GM23338 (cell line): ENCODE results near the gene CACNG3. TPM values are rescaled to one million over a fixed set of nuclear protein-coding genes. Genes with fewer than 3 reads are reported as not detected.
A peak's percentile ranks its signal among the peaks of the same experiment; 100 is the strongest.

Source experiments
- ATAC-seq: fragments of 200-7000 bp; cut with Tn5 transposase; 3 replicates; pipeline ENCODE4 v1.9.1; 2020
- DNase-seq: peaks from one replicate; pipeline ENCODE4 v3.0.0-alpha.2; 2015; ENCODE audit warnings: low spot score
- H2AFZ ChIP-seq: fragments of 200-600 bp; sonication (generic); 2 replicates; pipeline ENCODE4 v1.8.0; 2016; ENCODE audit warnings: antibody characterized with exemption, mild to moderate bottlenecking, moderate library complexity
- H3F3A ChIP-seq: fragments of 200-600 bp; sonication (generic); replicated peaks from 2 replicates; pipeline ENCODE4 v1.8.0; 2017; ENCODE audit warnings: antibody characterized with exemption, mixed run types, low read depth
- H3K27ac ChIP-seq: fragments of 200-600 bp; sonication (generic); 2 replicates; pipeline ENCODE4 v1.6.1; 2016; ENCODE audit warnings: low read depth
- H3K27me3 ChIP-seq: fragments of 200-600 bp; sonication (generic); 2 replicates; pipeline ENCODE4 v1.8.0; 2016; ENCODE audit warnings: mild to moderate bottlenecking, mixed run types, moderate library complexity; ENCODE audit not compliant: insufficient read depth
- H3K36me3 ChIP-seq: fragments of 200-600 bp; sonication (generic); 2 replicates; pipeline ENCODE4 v1.8.0; 2016; ENCODE audit warnings: mild to moderate bottlenecking; ENCODE audit not compliant: insufficient read depth
- H3K4me1 ChIP-seq: fragments of 200-600 bp; sonication (generic); 2 replicates; pipeline ENCODE4 v1.8.0; 2016; ENCODE audit warnings: mild to moderate bottlenecking, moderate library complexity; ENCODE audit not compliant: insufficient read depth
- H3K4me2 ChIP-seq: fragments of 200-600 bp; sonication (generic); 2 replicates; pipeline ENCODE4 v1.7.1; 2017; ENCODE audit warnings: mixed run types
- H3K4me3 ChIP-seq: fragments of 200-600 bp; sonication (generic); 2 replicates; pipeline ENCODE4 v1.6.1; 2016; ENCODE audit warnings: mixed run types
- H3K79me2 ChIP-seq: fragments of 200-600 bp; sonication (generic); replicated peaks from 2 replicates; pipeline ENCODE4 v1.8.0; 2017; ENCODE audit warnings: mild to moderate bottlenecking; ENCODE audit not compliant: insufficient read depth
- H3K9me2 ChIP-seq: fragments of 200-600 bp; sonication (generic); 2 replicates; pipeline ENCODE4 v1.8.0; 2017; ENCODE audit not compliant: insufficient read depth
- H4K20me1 ChIP-seq: fragments of 200-600 bp; sonication (generic); replicated peaks from 2 replicates; pipeline ENCODE4 v1.8.0; 2017; ENCODE audit warnings: mild to moderate bottlenecking; ENCODE audit not compliant: insufficient read depth
- H3K27ac Mint-ChIP-seq: 2 replicates; pipeline ENCODE4 v1.8.0; 2020; ENCODE audit warnings: inconsistent platforms, mild to moderate bottlenecking, moderate library complexity, mixed read lengths
- H3K27me3 Mint-ChIP-seq: 3 replicates; pipeline ENCODE4 v1.8.0; 2022; ENCODE audit warnings: low read depth, mild to moderate bottlenecking, moderate library complexity, mixed read lengths, inconsistent platforms; ENCODE audit not compliant: insufficient read depth, poor library complexity
- H3K36me3 Mint-ChIP-seq: 3 replicates; pipeline ENCODE4 v1.8.0; 2021; ENCODE audit warnings: low read depth, mild to moderate bottlenecking, inconsistent platforms, moderate library complexity, mixed read lengths
- H3K4me1 Mint-ChIP-seq: 3 replicates; pipeline ENCODE4 v1.8.0; 2020; ENCODE audit warnings: mild to moderate bottlenecking, inconsistent platforms, mixed read lengths
- H3K4me3 Mint-ChIP-seq: 3 replicates; pipeline ENCODE4 v1.8.0; 2021; ENCODE audit warnings: moderate library complexity, mild to moderate bottlenecking, inconsistent platforms, mixed read lengths
- H3K9me3 Mint-ChIP-seq: 3 replicates; pipeline ENCODE4 v1.8.0; 2020; ENCODE audit warnings: moderate library complexity, mild to moderate bottlenecking, inconsistent platforms, mixed read lengths
- NANOG ChIP-seq: IDR thresholded peaks from 2 replicates; pipeline ENCODE4 v1.6.1; 2016; ENCODE audit warnings: antibody characterized with exemption, borderline replicate concordance
- POLR2AphosphoS5 ChIP-seq: IDR thresholded peaks from 2 replicates; pipeline ENCODE4 v1.6.1; 2016; ENCODE audit warnings: antibody characterized with exemption, low read depth
- STAT1 ChIP-seq: IDR thresholded peaks from one replicate; pipeline ENCODE4 v1.6.1; 2016; ENCODE audit warnings: antibody characterized with exemption; ENCODE audit not compliant: unreplicated experiment
- polyA plus RNA-seq: library from polyadenylated mRNA; unstranded; fragments of >200 nt; fragmentation: Nextera tagmentation; extraction: Ambion mirVana; gene quantifications from 2 replicates; pipeline ENCODE4 v1.2.1, GENCODE V29; 2016
- total RNA-seq: library from RNA; depleted of rRNA; stranded (reverse); fragments of >200 nt; shearing (Covaris generic); gene quantifications from 2 replicates; pipeline ENCODE4 v1.2.3, GENCODE V29; 2014
- TF ChIP-seq, protein P1 (sequence below): fragments of 250-450 bp; sonication (Bioruptor Pico); IDR thresholded peaks from 2 replicates; pipeline ENCODE4 v1.5.0; 2020; ENCODE audit warnings: mild to moderate bottlenecking, moderate library complexity
- TF ChIP-seq, protein P2 (sequence below), 2 experiments: fragments of 200-600 bp in 1 of 2; sonication (generic) in 1 of 2; conservative IDR thresholded peaks; 2 replicates each; pipeline versions ENCODE4 v1.5.1 to v1.6.1; 2016 to 2017; ENCODE audit warnings: antibody characterized with exemption in 2 of 2, low read depth in 2 of 2, mild to moderate bottlenecking in 2 of 2, moderate library complexity in 1 of 2

Gene CACNG3
- total and polyA plus RNA-seq, 2 experiments from 2014 or later: not detected

DNA sequence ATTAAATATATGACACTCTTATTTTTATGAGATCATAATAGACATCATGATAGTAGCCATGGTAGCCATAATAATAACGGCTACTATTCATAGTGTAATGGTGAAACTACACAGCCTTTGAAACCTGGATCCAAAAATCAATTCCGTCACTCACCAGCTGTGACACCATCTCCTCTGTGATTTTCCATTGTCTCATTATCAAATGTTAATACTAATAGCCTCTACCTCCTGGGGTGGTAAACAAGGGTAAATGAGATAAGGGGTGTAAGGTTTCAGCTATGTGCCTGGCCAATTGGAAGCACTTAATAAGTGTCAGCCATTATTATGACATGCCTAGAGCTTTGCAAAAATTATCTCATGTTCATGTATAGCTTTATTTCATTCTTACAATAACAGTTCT lies 88.6 kb downstream of the CACNG3 start (continued):
- TF ChIP-seq, protein P1, sequence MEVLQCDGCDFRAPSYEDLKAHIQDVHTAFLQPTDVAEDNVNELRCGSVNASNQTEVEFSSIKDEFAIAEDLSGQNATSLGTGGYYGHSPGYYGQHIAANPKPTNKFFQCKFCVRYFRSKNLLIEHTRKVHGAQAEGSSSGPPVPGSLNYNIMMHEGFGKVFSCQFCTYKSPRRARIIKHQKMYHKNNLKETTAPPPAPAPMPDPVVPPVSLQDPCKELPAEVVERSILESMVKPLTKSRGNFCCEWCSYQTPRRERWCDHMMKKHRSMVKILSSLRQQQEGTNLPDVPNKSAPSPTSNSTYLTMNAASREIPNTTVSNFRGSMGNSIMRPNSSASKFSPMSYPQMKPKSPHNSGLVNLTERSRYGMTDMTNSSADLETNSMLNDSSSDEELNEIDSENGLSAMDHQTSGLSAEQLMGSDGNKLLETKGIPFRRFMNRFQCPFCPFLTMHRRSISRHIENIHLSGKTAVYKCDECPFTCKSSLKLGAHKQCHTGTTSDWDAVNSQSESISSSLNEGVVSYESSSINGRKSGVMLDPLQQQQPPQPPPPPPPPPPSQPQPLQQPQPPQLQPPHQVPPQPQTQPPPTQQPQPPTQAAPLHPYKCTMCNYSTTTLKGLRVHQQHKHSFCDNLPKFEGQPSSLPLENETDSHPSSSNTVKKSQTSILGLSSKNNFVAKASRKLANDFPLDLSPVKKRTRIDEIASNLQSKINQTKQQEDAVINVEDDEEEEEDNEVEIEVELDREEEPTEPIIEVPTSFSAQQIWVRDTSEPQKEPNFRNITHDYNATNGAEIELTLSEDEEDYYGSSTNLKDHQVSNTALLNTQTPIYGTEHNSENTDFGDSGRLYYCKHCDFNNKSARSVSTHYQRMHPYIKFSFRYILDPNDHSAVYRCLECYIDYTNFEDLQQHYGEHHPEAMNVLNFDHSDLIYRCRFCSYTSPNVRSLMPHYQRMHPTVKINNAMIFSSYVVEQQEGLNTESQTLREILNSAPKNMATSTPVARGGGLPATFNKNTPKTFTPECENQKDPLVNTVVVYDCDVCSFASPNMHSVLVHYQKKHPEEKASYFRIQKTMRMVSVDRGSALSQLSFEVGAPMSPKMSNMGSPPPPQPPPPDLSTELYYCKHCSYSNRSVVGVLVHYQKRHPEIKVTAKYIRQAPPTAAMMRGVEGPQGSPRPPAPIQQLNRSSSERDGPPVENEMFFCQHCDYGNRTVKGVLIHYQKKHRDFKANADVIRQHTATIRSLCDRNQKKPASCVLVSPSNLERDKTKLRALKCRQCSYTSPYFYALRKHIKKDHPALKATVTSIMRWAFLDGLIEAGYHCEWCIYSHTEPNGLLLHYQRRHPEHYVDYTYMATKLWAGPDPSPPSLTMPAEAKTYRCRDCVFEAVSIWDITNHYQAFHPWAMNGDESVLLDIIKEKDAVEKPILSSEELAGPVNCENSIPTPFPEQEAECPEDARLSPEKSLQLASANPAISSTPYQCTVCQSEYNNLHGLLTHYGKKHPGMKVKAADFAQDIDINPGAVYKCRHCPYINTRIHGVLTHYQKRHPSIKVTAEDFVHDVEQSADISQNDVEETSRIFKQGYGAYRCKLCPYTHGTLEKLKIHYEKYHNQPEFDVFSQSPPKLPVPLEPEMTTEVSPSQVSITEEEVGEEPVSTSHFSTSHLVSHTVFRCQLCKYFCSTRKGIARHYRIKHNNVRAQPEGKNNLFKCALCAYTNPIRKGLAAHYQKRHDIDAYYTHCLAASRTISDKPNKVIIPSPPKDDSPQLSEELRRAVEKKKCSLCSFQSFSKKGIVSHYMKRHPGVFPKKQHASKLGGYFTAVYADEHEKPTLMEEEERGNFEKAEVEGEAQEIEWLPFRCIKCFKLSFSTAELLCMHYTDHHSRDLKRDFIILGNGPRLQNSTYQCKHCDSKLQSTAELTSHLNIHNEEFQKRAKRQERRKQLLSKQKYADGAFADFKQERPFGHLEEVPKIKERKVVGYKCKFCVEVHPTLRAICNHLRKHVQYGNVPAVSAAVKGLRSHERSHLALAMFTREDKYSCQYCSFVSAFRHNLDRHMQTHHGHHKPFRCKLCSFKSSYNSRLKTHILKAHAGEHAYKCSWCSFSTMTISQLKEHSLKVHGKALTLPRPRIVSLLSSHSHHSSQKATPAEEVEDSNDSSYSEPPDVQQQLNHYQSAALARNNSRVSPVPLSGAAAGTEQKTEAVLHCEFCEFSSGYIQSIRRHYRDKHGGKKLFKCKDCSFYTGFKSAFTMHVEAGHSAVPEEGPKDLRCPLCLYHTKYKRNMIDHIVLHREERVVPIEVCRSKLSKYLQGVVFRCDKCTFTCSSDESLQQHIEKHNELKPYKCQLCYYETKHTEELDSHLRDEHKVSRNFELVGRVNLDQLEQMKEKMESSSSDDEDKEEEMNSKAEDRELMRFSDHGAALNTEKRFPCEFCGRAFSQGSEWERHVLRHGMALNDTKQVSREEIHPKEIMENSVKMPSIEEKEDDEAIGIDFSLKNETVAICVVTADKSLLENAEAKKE: no peak
- no peak for TF ChIP-seq NANOG
- TF ChIP-seq STAT1: no peak

DNA sequence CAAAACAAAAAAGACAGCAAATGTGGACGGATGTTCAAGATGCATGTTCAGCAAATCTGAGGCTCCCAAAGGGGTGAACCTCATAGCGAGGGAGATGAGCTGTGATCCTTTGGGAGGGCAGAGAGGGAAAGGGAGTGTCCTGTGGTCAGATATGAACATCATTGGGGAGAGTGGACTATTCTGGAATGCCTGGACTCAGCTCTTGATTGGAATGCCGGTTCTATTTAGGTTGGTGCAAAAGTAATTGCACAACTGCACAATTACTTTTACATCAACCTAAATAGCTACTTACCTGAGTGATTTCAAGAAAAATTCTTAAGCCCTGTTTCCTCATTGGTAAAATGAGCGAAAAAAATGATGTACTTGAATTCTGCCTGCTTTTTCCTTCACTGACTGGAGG lies 89.6 kb downstream of the CACNG3 start:
- DNase-seq: no peak

More for the DNA sequence above, 89.6 kb downstream of the CACNG3 start:
- no peaks in the 10 kb centered on the region for H4K20me1 ChIP-seq
- H3K9me3 Mint-ChIP-seq: no peaks in the 10 kb centered on the region
- peak overlapping the region; percentile 59; the same call in 1 of the 2 replicates for H2AFZ ChIP-seq
- H3K36me3 ChIP-seq: no peaks in the 10 kb centered on the region
- TF ChIP-seq STAT1 (no peak), POLR2AphosphoS5 (no peak)
- TF ChIP-seq, protein P2, sequence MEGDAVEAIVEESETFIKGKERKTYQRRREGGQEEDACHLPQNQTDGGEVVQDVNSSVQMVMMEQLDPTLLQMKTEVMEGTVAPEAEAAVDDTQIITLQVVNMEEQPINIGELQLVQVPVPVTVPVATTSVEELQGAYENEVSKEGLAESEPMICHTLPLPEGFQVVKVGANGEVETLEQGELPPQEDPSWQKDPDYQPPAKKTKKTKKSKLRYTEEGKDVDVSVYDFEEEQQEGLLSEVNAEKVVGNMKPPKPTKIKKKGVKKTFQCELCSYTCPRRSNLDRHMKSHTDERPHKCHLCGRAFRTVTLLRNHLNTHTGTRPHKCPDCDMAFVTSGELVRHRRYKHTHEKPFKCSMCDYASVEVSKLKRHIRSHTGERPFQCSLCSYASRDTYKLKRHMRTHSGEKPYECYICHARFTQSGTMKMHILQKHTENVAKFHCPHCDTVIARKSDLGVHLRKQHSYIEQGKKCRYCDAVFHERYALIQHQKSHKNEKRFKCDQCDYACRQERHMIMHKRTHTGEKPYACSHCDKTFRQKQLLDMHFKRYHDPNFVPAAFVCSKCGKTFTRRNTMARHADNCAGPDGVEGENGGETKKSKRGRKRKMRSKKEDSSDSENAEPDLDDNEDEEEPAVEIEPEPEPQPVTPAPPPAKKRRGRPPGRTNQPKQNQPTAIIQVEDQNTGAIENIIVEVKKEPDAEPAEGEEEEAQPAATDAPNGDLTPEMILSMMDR (conservative IDR thresholded peaks at IDR 0.05; ENCODE audit: low read depth in 2 of 2): no peak
- TF ChIP-seq, protein P1: no peak
- no peak overlapping the region for H3K27ac ChIP-seq
- H3K79me2 ChIP-seq: no peaks in the 10 kb centered on the region
- peaks cover 42% of the 10 kb centered on the region for H3K4me1 Mint-ChIP-seq
- no peak overlapping the region for H3K27ac Mint-ChIP-seq
- no peaks in the 10 kb centered on the region for H3K27me3 ChIP-seq
- no peaks in the 10 kb centered on the region for H3K36me3 Mint-ChIP-seq
- H3F3A ChIP-seq: no peaks in the 10 kb centered on the region
- peaks cover 7% of the 10 kb centered on the region; the same call in 1 of the 2 replicates for H3K9me2 ChIP-seq
- no peak for ATAC-seq
- H3K4me3 Mint-ChIP-seq: no peak overlapping the region
- peaks cover 2% of the 10 kb centered on the region for H3K27me3 Mint-ChIP-seq
- H3K4me2 ChIP-seq: no peak overlapping the region
- no peak overlapping the region for H3K4me3 ChIP-seq
- peaks cover 48% of the 10 kb centered on the region for H3K4me1 ChIP-seq
